ENCODE results near the gene MSANTD1.

MSANTD1 gene

GRCh38 chr4:3250438-3250955 is 1.5 kb downstream of the MSANTD1 start:
- no peak for DNase-seq

- DNase-seq: no peak
Observed at GRCh38 chr4:3250956-3251690, 2.2 kb downstream of the MSANTD1 start.

DNA sequence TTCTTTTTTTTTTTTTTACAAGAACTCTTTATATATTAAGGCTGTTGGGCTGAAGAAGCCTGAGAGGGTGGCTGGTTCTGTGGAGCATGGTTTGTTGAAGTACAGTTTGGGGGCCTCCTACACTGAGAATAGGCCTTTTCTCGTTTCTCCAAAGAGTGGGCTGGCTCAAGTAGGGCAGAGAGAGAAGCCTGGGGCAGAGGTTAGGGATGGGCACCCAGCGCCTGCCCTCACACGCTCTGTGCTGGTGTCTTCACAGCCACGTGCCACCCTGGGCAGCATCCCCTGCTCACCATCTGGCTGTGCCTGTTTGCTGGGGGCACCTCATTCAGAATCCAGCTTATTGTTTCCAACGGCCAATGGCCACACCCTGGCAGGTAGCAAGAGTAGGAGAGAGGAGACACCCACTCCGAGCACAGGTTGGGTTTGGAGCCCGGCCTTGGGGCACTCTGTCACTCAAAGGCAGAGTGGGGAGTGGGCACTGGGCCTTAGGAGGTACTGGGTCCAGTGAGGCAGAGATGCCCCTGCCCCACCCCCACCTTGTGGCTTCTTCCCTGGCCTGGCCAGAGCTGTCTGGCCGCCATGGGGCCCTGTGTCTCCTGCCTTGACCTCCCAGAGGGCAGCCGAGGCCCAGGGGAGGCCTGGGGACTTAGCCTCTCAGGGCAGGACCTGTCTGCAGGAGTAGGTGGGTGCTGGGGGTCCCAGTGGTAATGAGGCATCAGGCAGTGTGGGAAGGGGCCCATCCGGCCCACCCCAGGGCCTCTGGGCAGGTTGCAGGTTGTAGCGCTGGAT is 2.9 kb downstream of the MSANTD1 start:
- DNase-seq: no peak

- DNase-seq: no peak
Observed at GRCh38 chr4:3252480-3252828, 3.5 kb downstream of the MSANTD1 start.

- no peak for DNase-seq
Observed at GRCh38 chr4:3252831-3253641, 4.1 kb downstream of the MSANTD1 start.

- no peak for DNase-seq
Observed at GRCh38 chr4:3253808-3254207, 4.8 kb downstream of the MSANTD1 start.

GRCh38 chr4:3254302-3255131 is 5.6 kb downstream of the MSANTD1 start:
- DNase-seq: no peak

DNA sequence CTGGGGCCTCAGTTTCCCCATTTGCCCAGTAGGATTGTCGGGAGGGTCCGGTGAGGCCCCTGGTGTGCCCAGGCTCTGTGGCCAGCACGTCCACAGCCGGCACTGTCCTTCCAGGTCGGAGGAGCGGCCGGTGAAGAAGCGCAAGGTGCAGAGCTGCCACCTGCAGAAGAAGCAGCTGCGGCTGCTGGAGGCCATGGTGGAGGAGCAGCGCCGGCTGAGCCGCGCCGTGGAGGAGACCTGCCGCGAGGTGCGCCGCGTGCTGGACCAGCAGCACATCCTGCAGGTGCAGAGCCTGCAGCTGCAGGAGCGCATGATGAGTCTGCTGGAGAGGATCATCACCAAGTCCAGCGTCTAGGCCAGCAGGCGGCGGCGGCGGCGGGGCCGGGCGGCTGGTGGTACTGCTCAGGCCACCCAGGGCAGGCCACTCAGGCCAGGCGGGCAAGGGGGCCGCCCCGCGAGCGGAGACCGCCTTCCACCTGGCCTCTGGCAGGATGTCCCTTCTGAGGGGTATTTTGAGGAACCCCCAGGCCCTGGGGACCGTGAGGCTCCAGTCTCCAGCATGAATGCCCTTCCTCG is 6.7 kb downstream of the MSANTD1 start:
- no peak for DNase-seq

DNA sequence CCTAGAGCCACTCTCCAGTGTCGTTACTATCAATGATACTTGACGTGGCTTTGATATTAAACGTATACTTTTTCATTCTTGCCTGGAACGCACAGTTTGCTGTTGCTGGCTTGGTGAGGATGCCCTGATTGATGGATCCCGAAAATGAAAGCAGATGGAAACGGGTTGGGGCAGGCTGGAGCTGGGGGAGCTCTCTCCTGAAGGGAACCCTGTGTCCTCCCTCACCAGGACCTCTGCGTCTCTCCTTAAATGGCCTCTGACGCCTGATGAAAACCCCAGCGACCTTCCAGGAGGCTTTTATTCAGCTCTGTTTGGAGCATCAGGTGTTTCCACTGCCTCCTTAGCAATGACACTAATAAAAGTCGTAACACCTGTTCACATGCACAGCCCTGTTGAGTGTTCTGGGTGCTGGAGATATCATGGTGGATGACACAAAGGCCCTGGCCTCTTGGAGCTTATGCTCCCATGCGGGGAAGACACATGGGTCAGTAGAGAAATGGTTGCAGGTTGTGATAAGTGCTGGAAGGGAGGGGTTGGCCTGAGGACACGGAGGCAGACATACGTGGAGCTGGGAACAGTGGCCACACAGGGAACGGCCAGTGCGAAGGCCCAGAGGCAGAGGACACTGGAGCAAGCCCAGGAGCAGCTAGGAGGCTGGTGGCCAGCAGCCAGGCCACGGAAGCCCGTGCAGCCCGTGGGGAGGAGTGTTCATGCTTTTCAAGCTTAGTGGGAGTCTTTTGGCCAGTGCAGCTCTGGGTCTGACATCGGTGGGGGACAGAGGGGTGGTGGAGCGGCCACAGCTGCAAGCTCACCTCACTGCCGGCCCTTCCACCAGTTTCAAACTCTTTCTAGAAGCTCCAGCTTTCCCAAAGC is 7.5 kb downstream of the MSANTD1 start:
- no peak for DNase-seq

- DNase-seq: no peak
Observed at GRCh38 chr4:3257103-3257555, 8.2 kb downstream of the MSANTD1 start.

DNA sequence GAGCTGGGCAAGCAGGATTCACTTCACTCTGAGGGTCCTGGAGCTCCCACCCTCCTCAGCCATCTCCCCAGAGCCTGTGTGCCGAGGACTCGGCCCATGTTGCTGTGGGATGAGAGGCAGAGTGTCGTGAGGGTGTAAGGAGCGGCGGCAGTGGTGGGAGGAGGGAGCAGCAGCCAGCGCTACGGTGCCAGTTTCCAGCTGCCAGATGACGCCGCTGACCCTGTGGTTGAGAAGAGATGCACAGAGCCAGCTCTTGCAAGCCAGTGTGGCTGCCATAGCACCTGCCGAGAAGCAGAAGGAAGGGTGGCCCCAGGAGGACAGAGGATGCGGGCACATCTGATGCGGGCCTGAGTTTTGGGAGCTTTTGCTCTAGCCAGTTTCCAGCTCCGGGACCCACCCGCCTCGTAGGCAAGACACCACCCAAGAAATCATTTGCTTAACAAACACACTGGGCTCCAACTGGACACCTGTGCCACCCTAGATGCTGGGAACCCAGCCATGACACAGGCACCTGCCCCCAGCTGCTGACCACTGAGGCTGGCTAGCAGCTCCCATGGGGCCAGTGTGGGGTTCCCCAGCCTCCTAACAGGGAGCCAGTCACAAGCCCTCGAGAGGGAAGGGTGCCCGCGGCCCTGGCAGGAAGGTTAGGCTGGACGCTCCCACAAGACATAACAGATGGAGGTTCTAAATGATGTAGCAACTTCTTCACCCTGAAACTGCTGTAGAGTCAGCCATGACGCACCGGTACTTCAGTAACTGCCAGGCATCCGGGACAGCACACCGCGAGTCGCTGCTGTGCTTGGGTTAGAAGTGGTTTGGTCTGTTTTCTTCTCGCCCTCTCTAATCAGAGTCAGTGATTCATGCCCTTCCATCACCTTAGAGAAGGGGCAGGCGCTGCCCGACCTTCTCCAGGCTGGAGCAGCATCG is 8.9 kb downstream of the MSANTD1 start:
- no peak for DNase-seq

DNA sequence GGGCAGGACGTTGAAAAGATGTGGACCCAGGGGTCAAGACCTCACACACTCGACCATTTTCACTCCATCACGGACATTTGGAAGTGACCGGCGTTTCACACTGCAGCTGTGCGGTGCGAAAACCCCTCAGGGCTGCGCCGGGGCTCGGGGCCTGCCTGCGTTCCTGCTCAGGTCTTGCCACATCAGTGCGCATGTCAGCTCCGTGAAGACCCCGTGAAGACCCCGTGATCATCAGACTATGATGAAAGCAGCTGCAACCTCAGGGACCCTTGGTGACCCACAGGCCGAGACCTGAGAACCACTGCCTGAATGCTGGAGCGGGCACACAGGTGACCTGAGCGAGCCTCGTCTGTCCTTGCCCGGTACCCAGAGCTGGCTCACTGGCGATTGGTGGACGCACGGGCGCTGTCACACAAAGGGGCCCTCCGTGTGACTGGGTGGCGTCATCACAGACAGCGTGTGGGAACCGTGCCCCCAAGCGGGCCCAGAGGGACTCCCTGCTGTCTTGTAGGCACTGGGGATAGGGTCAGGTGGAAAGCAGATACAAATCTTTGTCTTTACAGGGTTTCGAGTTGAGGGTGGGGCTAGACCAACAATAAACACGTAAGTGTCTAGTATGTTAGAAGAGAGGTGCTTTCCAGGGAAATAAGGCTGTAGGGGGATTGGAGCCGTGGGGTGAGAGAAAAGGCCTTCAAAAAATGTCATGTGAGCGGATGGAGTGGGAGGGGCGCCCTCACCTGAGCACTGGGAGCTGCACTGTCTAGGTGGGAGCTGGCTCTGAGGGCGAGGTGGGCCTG is 12.7 kb downstream of the MSANTD1 start:
- DNase-seq: no peak

- no peak for DNase-seq
Observed at GRCh38 chr4:3262208-3263052, 13.5 kb downstream of the MSANTD1 start.

- DNase-seq: no peak
Observed at GRCh38 chr4:3263053-3263875, 14.3 kb downstream of the MSANTD1 start.

DNA sequence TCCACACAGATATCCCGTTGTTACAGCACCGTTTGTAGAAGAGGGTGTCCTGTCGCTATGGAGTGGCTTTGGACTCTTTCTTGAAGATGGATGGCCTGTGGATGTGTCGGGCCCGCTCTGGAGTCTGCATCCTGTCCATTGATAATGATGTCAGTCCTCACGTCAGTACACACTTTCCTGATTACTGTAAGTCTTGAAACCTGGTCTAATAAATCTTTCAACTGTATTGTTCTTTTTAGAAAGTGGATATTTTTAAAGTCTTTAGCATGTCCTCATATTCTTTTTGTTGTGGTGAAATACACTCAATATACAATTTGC is 14.9 kb downstream of the MSANTD1 start:
- DNase-seq: no peak

- no peak for DNase-seq
Observed at GRCh38 chr4:3266076-3266475, 17.1 kb downstream of the MSANTD1 start.

Measured in NCI-H524 treated with DMSO at 0.1 percent for 48 hours (cell line).